ENCODE results near the gene OR1B1.
"Not testable (repeated sequence)": the region's sequence is repeated elsewhere in the genome, so short reads cannot be mapped to it uniquely, and the experiment has no call there.

The OR1B1 gene

GRCh38 chr9:122657527-122657926 is at the start of gene OR1B1:
Gene OR1B1 (minus strand): TSS chr9:122657627.
- no peak for DNase-seq

- DNase-seq: no peak
Measured at GRCh38 chr9:122695696-122696095, 38.3 kb upstream of the OR1B1 start.

GRCh38 chr9:122684851-122685250 is 27.4 kb upstream of the OR1B1 start:
- no peak for DNase-seq

GRCh38 chr9:122672481-122672880 is 15.1 kb upstream of the OR1B1 start:
- DNase-seq: no peak

- DNase-seq: no peak
Measured at GRCh38 chr9:122661416-122661815, 4.0 kb upstream of the OR1B1 start, which contains the start of gene OR1L1. Gene OR1L1 (plus strand): TSS chr9:122661716. CDS start chr9:122661716, 0 bp downstream.

- DNase-seq: no peak
Measured at GRCh38 chr9:122656378-122656777, 1.0 kb downstream of the OR1B1 start.

- DNase-seq: no peak
Measured at GRCh38 chr9:122642226-122642625, 15.2 kb downstream of the OR1B1 start.

- DNase-seq: no peak
Measured at GRCh38 chr9:122619996-122620395, 37.4 kb downstream of the OR1B1 start.

GRCh38 chr9:122614362-122614761 is 43.1 kb downstream of the OR1B1 start, which contains the start of gene OR1Q1:
Gene OR1Q1 (plus strand): TSS chr9:122614738. CDS start chr9:122614738, 0 bp downstream.
- DNase-seq: no peak

- DNase-seq: no peak
Measured at GRCh38 chr9:122609804-122610203, 47.6 kb downstream of the OR1B1 start.

GRCh38 chr9:122606587-122606986 is 50.8 kb downstream of the OR1B1 start:
- DNase-seq: no peak

GRCh38 chr9:122605691-122606090 is 51.7 kb downstream of the OR1B1 start:
- DNase-seq: no peak

GRCh38 chr9:122583284-122583683 is 74.1 kb downstream of the OR1B1 start, which contains the start of gene OR1L8:
Gene OR1L8 (minus strand): TSS chr9:122583384. CDS start chr9:122568477, 14,907 bp downstream.
- DNase-seq: not testable (repeated sequence)

GRCh38 chr9:122580360-122580759 is 77.1 kb downstream of the OR1B1 start:
- no peak for DNase-seq

GRCh38 chr9:122579874-122580273 is 77.6 kb downstream of the OR1B1 start:
- DNase-seq: no peak
